HepG2 (cell line): ENCODE data around the gene TDRD3. TPM values are rescaled to one million over a fixed set of nuclear protein-coding genes. Genes with fewer than 3 reads are reported as not detected.

Source experiments
- ATAC-seq: fragments of 200-7000 bp; cut with Tn5 transposase; 3 replicates; pipeline ENCODE4 v1.9.1; 2020; ENCODE audit warnings: mild to moderate bottlenecking, moderate library complexity
- BruUV-seq: library from RNA; stranded (reverse); fragments of 400-500 nt; replicated peaks from 2 replicates; lab custom pipeline; 2021; lab: Mats Ljungman, UMichigan
- CTCF ChIA-PET: fragments of 300-600 bp; formaldehyde crosslinking; extraction: SDS; loops from one replicate; lab custom pipeline; 2021; ENCODE audit warnings: low total read pairs, inconsistent platforms, low intra/inter-chr PET ratio; lab: Yijun Ruan, JAX
- POLR2A ChIA-PET: fragments of 350-600 bp; sonication (Branson Sonifier 250); formaldehyde crosslinking; loops from one replicate; lab custom pipeline; 2020; ENCODE audit warnings: antibody characterized with exemption, inconsistent platforms; lab: Yijun Ruan, JAX
- DNase-seq: peaks from one replicate; pipeline ENCODE4 v3.0.0-alpha.2; 2015; ENCODE audit warnings: low spot score
- FAIRE-seq: peaks from 3 replicates; lab custom pipeline; 2011; peaks lifted over from hg19 to GRCh38; lab: Jason Lieb, UNC
- H2AFZ ChIP-seq: one replicate; pipeline ENCODE4 v1.6.1; 2011; ENCODE audit warnings: low read length, inconsistent platforms
- H3K27ac ChIP-seq: fragments of 300-600 bp; 3 replicates; pipeline ENCODE4 v1.8.0; 2011; ENCODE audit warnings: mixed run types, mild to moderate bottlenecking, mixed read lengths, low read length, inconsistent platforms; ENCODE audit not compliant: insufficient read depth; ENCODE audit errors: extremely low read length
- H3K27me3 ChIP-seq, 2 experiments: fragments of 200-600 bp in 1 of 2; 2 replicates in 1 of 2; 3 replicates in 1 of 2; pipeline versions ENCODE4 v1.6.0 to v1.8.0; 2011; ENCODE audit warnings: low read length in 2 of 2, mild to moderate bottlenecking in 2 of 2, moderate library complexity in 2 of 2, inconsistent platforms in 1 of 2; ENCODE audit not compliant: insufficient read depth in 2 of 2, control insufficient read depth in 1 of 2
- H3K36me3 ChIP-seq, 2 experiments: fragments of 200-600 bp in 1 of 2; replicated peaks in 1 of 2; 2 replicates in 1 of 2; 3 replicates in 1 of 2; pipeline versions ENCODE4 v1.5.1 to v1.8.0; 2011; ENCODE audit warnings: low read length in 2 of 2, inconsistent platforms in 1 of 2; ENCODE audit not compliant: insufficient read depth in 2 of 2, control insufficient read depth in 1 of 2
- H3K4me1 ChIP-seq: 2 replicates; pipeline ENCODE4 v1.5.1; 2012; ENCODE audit warnings: low read length, inconsistent platforms; ENCODE audit not compliant: insufficient read depth
- H3K4me2 ChIP-seq: 2 replicates; pipeline ENCODE4 v1.6.0; 2011; ENCODE audit warnings: low read depth, low read length, inconsistent platforms
- H3K4me3 ChIP-seq, 3 experiments: fragments of 200-600 bp in 1 of 3; sonication (generic), shearing (Covaris generic) in 1 of 3; replicated peaks in 1 of 3; 2 replicates each; pipeline ENCODE4 v1.5.1; 2011 to 2016; ENCODE audit warnings: low read length in 3 of 3, inconsistent platforms in 2 of 3, low read depth in 2 of 3, mild to moderate bottlenecking in 2 of 3, control low read depth in 1 of 3, mixed read lengths in 1 of 3; ENCODE audit not compliant: insufficient read depth in 1 of 3
- H3K79me2 ChIP-seq: one replicate; pipeline ENCODE4 v1.6.1; 2011; ENCODE audit warnings: low read length, inconsistent platforms; ENCODE audit not compliant: insufficient read depth
- H3K9ac ChIP-seq: 2 replicates; pipeline ENCODE4 v1.6.0; 2011; ENCODE audit warnings: mild to moderate bottlenecking, low read depth, low read length, inconsistent platforms; ENCODE audit not compliant: insufficient read depth
- H3K9me3 ChIP-seq: 2 replicates; pipeline ENCODE4 v1.5.1; 2012; ENCODE audit warnings: mild to moderate bottlenecking, low read length
- H4K20me1 ChIP-seq: 2 replicates; pipeline ENCODE4 v1.6.0; 2011; ENCODE audit warnings: inconsistent platforms, mild to moderate bottlenecking, low read length, moderate library complexity; ENCODE audit not compliant: insufficient read depth
- ATRX ChIP-seq: sonication (generic); formaldehyde crosslinking; IDR thresholded peaks from 2 replicates; pipeline ENCODE4 v1.4.0; 2020; ENCODE audit warnings: missing genetic modification reagents, borderline replicate concordance
- CHD4 ChIP-seq: fragments of 200-600 bp; sonication (generic); IDR thresholded peaks from 2 replicates; pipeline ENCODE4 v1.7.0; 2017; ENCODE audit warnings: mild to moderate bottlenecking, low read length, borderline replicate concordance
- ETV6 ChIP-seq: sonication (generic); formaldehyde crosslinking; conservative IDR thresholded peaks from 2 replicates; pipeline ENCODE4 v1.4.0; 2020; ENCODE audit warnings: missing genetic modification reagents
- FOXK2 ChIP-seq: fragments of 450-650 bp; IDR thresholded peaks from 2 replicates; pipeline ENCODE4 v1.6.1; 2016
- GATAD2A ChIP-seq: IDR thresholded peaks from 2 replicates; pipeline ENCODE4 v1.6.1; 2016
- HDAC6 ChIP-seq: fragments of 200-600 bp; sonication (generic); IDR thresholded peaks from 2 replicates; pipeline ENCODE4 v1.7.0; 2017; ENCODE audit warnings: mild to moderate bottlenecking, antibody characterized with exemption, low read length, low read depth
- MLXIP ChIP-seq: sonication (generic); formaldehyde crosslinking; IDR thresholded peaks from 2 replicates; pipeline ENCODE4 v1.9.0; 2021; ENCODE audit warnings: missing genetic modification reagents, borderline replicate concordance
- THAP8 ChIP-seq: sonication (generic); formaldehyde crosslinking; IDR thresholded peaks from 2 replicates; pipeline ENCODE4 v1.5.1; 2020; ENCODE audit warnings: missing genetic modification reagents, mild to moderate bottlenecking, borderline replicate concordance
- ZBTB34 ChIP-seq: sonication (generic); formaldehyde crosslinking; IDR thresholded peaks from 2 replicates; pipeline ENCODE4 v1.8.0; 2022; ENCODE audit warnings: mild to moderate bottlenecking, missing genetic modification reagents
- ZNF10 ChIP-seq: sonication (generic); formaldehyde crosslinking; IDR thresholded peaks from 2 replicates; pipeline ENCODE4 v1.4.0; 2020; ENCODE audit warnings: mild to moderate bottlenecking, low read depth, missing genetic modification reagents, borderline replicate concordance
- ZNF484 ChIP-seq: sonication (generic); formaldehyde crosslinking; IDR thresholded peaks from 2 replicates; pipeline ENCODE4 v1.5.1; 2020; ENCODE audit warnings: mild to moderate bottlenecking, low read depth, missing genetic modification reagents, borderline replicate concordance
- WGBS: methylation state at CpG from one replicate; pipeline ENCODE4 v1.1.6; 2017; ENCODE audit warnings: low lambda C conversion rate; 5-methylcytosine and 5-hydroxymethylcytosine counted together
- in situ Hi-C: cut with HindIII; loops from 2 replicates; pipeline ENCODE4 v1.10.0; 2017; ENCODE audit warnings: low pct_unique_long_range_greater_than_20kb; ENCODE audit not compliant: extremely low pct_ligation_motif_present
- intact Hi-C: fragments of 100-400 bp; cut with micrococcal nuclease; formaldehyde crosslinking; loops from one replicate; pipeline ENCODE4 v1.10.0; 2022; ENCODE audit not compliant: unreplicated experiment
- polyA plus RNA-seq, 8 experiments: library from polyadenylated mRNA; depleted of rRNA in 3 of 8; stranded (reverse) in 7 of 8; unstranded in 1 of 8; fragments of >200 nt; fragmentation: Illumina TruSeq in 4 of 8; extraction: Trizol in 4 of 8; gene quantifications; 2 replicates each; pipeline versions ENCODE4 v1.2.1 to v1.2.3, GENCODE V29; 2011 to 2016; ENCODE audit warnings: low read depth in 4 of 8, missing spikeins in 1 of 8, mixed read lengths in 1 of 8; ENCODE audit not compliant: insufficient read depth in 1 of 8
- total RNA-seq, 5 experiments: library from RNA; depleted of rRNA; stranded (reverse); fragments of >200 nt; fragmentation: Illumina TruSeq; extraction: Trizol; gene quantifications; 2 replicates each; pipeline ENCODE4 v1.2.3, GENCODE V29; 2016; ENCODE audit warnings: low read depth in 1 of 5
- TF ChIP-seq, protein P1 (sequence below): conservative IDR thresholded peaks from 2 replicates; pipeline ENCODE4 v1.6.1; 2018; ENCODE audit warnings: missing genetic modification reagents

The TDRD3 gene
- total and polyA plus RNA-seq, 2 of the 13 experiments (the other 11 are each of a cell fraction or from before 2014, with no cell fraction given): 4.7 to 11.8 TPM

- POLR2A ChIA-PET: no interaction called here
- H3K27ac ChIP-seq: no peak overlapping the region
- H3K27me3 ChIP-seq: no peaks in the 10 kb centered on the region
- no peaks in the 10 kb centered on the region for H3K9me3 ChIP-seq
- H2AFZ ChIP-seq: no peak overlapping the region
- no peaks in the 10 kb centered on the region for H3K4me1 ChIP-seq
- H3K79me2 ChIP-seq: no peaks in the 10 kb centered on the region
- no peaks in the 10 kb centered on the region for H3K36me3 ChIP-seq
- no peak for ATAC-seq
- no peak overlapping the region for H3K9ac ChIP-seq
- FAIRE-seq: no peak
- 77% methylated on average over 2 of the region's 2 CpGs for WGBS
- in situ Hi-C loops (no loop called here), intact Hi-C loops (no loop called here)
- no peak for DNase-seq
- TF ChIP-seq GATAD2A (CRISPR knock-in tag): no peak
- no peak for TF ChIP-seq HDAC6
- TF ChIP-seq ATRX (CRISPR knock-in tag): no peak
- TF ChIP-seq ZNF10 (CRISPR knock-in tag): no peak
- no peak overlapping the region for H3K4me2 ChIP-seq
- H4K20me1 ChIP-seq: no peaks in the 10 kb centered on the region
- CTCF ChIA-PET: no interaction called here
- no TSS peak for BruUV-seq
- H3K4me3 ChIP-seq: no peak overlapping the region
Observed at GRCh38 chr13:60418954-60419353, 21.9 kb downstream of the TDRD3 start.

DNA sequence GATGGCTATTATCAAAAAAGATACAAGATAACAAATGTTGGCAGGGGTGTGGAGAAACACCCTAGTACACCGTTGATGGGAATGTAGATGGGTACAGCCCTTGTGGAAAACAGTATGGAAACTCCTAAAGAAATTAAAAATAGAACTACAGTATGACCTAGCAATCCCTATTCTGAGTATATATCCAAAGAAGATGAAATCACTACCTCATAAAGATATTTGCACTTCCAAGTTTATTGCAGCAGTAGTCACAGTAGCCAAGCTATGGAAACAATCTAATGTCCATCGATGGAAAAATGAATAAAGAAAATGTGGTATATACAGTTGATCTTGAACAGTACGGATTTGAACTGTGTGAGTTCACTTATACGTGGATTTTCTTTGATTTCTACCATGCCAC, 28.3 kb downstream of the TDRD3 start:
- H3K9ac ChIP-seq: no peak overlapping the region
- H3K27ac ChIP-seq: no peak overlapping the region
- no peaks in the 10 kb centered on the region for H3K4me1 ChIP-seq
- ATAC-seq (no peak), FAIRE-seq (no peak), DNase-seq (no peak)
- BruUV-seq: no TSS peak
- H3K36me3 ChIP-seq: no peaks in the 10 kb centered on the region
- in situ Hi-C loops (no loop called here), intact Hi-C loops (no loop called here)
- H3K9me3 ChIP-seq: no peaks in the 10 kb centered on the region
- H2AFZ ChIP-seq: no peak overlapping the region
- 84% methylated on average over 4 of the region's 4 CpGs for WGBS
- no peaks in the 10 kb centered on the region for H4K20me1 ChIP-seq
- ChIA-PET CTCF (no interaction called here), POLR2A (no interaction called here)
- no peak overlapping the region for H3K4me2 ChIP-seq
- H3K4me3 ChIP-seq: no peak overlapping the region
- H3K79me2 ChIP-seq: no peaks in the 10 kb centered on the region
- H3K27me3 ChIP-seq: no peaks in the 10 kb centered on the region
- TF ChIP-seq ETV6 (no peak), CHD4 (no peak), ZBTB34 (no peak), THAP8 (CRISPR knock-in tag) (no peak), ZNF484 (CRISPR knock-in tag) (no peak), MLXIP (no peak), FOXK2 (no peak), ATRX (CRISPR knock-in tag) (no peak)
- TF ChIP-seq, protein P1, sequence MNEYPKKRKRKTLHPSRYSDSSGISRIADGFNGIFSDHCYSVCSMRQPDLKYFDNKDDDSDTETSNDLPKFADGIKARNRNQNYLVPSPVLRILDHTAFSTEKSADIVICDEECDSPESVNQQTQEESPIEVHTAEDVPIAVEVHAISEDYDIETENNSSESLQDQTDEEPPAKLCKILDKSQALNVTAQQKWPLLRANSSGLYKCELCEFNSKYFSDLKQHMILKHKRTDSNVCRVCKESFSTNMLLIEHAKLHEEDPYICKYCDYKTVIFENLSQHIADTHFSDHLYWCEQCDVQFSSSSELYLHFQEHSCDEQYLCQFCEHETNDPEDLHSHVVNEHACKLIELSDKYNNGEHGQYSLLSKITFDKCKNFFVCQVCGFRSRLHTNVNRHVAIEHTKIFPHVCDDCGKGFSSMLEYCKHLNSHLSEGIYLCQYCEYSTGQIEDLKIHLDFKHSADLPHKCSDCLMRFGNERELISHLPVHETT: no peak
